ENCODE data around the gene MRPS26. TPM values are rescaled to one million over a fixed set of nuclear protein-coding genes. Genes with fewer than 3 reads are reported as not detected.
A peak's percentile ranks its signal among the peaks of the same experiment; 100 is the strongest.

Gene MRPS26
- total RNA-seq, 2 experiments from 2014 or later, result 37.4 to 38.9 TPM

GRCh38 chr20:3081641-3082040 is 35.8 kb downstream of the MRPS26 start:
- peaks cover 58% of the 10 kb centered on the region for H3K27me3 Mint-ChIP-seq (ENCODE audit: low read depth)
- H3K4me3 Mint-ChIP-seq, result no peak overlapping the region
- ATAC-seq, result no peak
- no peak overlapping the region for H3K27ac Mint-ChIP-seq
- no peak for DNase-seq
- ChIA-PET POLR2A (no interaction called here), CTCF (no interaction called here)
- peaks cover 5% of the 10 kb centered on the region for H3K36me3 Mint-ChIP-seq (ENCODE audit: low read depth)
- peaks cover 23% of the 10 kb centered on the region for H3K4me1 Mint-ChIP-seq (ENCODE audit: low read depth)
- peaks cover 3% of the 10 kb centered on the region for H3K9me3 Mint-ChIP-seq (ENCODE audit: insufficient read depth)

GRCh38 chr20:3082306-3082951 is 36.6 kb downstream of the MRPS26 start:
- H3K36me3 Mint-ChIP-seq (ENCODE audit: low read depth), result peaks cover 5% of the 10 kb centered on the region
- H3K4me3 Mint-ChIP-seq, result no peak overlapping the region
- no peak for DNase-seq
- peaks cover 16% of the 10 kb centered on the region for H3K4me1 Mint-ChIP-seq (ENCODE audit: low read depth)
- H3K27ac Mint-ChIP-seq, result no peak overlapping the region
- ATAC-seq, result peak; percentile 32
- POLR2A ChIA-PET, result interaction anchor here (0.7 kb wide), 1 partner anchor 10 kb away, joined by 4 read pairs; no protein-coding TSS in a partner anchor
- peaks cover 56% of the 10 kb centered on the region for H3K27me3 Mint-ChIP-seq (ENCODE audit: low read depth)
- CTCF ChIA-PET, result no interaction called here
- peaks cover 3% of the 10 kb centered on the region for H3K9me3 Mint-ChIP-seq (ENCODE audit: insufficient read depth)

DNA sequence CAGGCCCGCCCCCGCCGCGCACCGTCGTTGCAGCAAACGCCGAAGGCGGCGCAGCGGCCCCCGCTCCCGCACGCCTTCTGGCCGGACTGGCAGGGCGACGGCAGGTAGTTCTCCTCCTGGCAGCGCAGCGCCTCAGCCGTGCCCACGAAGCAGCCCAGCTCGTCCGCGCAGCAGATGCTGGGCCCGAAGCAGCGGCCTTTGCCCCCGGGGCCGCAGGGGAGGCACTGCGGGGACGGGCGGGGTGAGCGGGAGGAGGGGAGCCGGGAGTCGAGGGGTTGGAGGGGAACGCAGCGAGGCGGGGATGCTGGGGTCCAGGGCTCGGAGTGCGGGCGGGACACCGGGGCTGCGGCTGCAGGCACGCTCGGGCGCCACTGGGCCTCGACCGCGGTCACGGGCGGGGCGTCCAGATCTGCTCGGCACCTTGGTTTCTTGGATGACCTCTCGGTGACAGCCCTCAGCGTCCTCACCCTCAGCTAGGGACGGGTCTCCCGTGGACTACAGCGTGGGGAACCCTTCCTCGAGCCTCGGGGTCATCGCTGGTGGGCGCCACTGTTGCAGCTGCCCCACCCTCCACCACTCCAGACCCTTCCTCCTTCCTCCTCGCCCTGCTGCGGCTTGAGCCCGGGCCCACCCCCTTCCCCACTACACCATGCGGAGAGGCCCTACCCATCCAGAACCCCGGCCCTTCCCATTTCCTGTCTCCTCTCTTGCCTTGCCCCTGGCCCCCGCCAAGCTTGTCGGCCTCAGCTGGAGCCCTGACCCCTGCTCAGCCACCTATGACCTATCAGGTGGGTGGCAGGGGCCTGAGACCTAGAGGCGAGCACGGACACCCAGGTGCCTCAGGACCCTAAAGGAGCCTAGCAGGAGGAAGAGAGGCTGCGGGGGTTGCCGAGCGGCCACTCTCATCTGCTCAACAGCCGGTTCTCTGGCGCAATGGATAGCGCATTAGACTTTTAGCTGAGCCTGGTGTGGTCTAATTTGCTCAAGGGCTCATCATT is 37.4 kb downstream of the MRPS26 start:
- H3K4me3 Mint-ChIP-seq, result no peak overlapping the region
- H3K27ac Mint-ChIP-seq, result no peak overlapping the region
- ATAC-seq, result peak; percentile 34
- H3K36me3 Mint-ChIP-seq (ENCODE audit: low read depth), result no peaks in the 10 kb centered on the region
- H3K4me1 Mint-ChIP-seq (ENCODE audit: low read depth), result peaks cover 9% of the 10 kb centered on the region
- CTCF ChIA-PET, result no interaction called here
- POLR2A ChIA-PET, result interaction anchor here (0.7 kb wide), 1 partner anchor 9 kb away, joined by 4 read pairs; no protein-coding TSS in a partner anchor
- no peaks in the 10 kb centered on the region for H3K9me3 Mint-ChIP-seq (ENCODE audit: insufficient read depth)
- peaks cover 52% of the 10 kb centered on the region for H3K27me3 Mint-ChIP-seq (ENCODE audit: low read depth)
- DNase-seq, result no peak

DNA sequence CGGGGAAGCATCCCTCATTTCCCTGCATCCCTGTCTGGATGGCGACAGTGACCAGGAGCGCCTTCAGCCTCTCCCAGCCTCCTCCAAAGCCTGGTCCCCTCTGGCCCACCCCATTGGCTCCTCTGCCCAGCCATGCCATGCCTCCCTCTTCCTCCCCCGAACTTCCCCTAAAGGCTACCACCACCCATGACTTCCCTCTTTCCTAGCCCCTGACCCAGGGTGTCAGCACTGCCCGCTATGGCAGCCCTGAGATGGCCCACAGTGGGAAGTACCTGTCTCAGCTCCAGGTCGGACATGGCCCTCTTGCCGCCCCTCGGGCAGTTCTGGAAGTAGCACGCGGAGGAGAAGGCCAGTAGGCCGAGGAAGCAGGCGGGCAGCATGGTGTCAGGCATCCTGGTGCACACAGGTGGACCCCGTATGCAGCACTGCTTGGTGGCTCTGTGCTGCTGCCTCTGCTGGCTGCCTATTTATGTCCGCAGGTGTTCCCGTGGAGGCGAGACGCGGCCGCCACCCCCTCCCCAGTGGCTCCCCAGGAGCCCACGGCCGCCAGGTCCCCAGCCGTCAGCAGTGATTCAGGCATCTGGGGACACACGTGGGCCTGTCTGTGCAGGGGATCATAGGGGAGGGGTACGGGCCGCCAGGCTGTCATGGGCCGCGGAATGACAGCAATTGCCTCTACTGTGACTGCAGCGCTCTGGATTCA is 38.6 kb downstream of the MRPS26 start, which contains the start of gene AVP:
TSS of gene AVP (minus strand) at position 442 of the 703 bp plus-strand sequence. CDS start at position 392, 50 bp downstream.
- H3K27ac Mint-ChIP-seq, result no peak within 1 kb of the TSS
- DNase-seq, result no peak
- H3K27me3 Mint-ChIP-seq (ENCODE audit: low read depth), result peaks cover 49% of the 10 kb centered on the region
- POLR2A ChIA-PET, result no interaction called here
- H3K36me3 Mint-ChIP-seq (ENCODE audit: low read depth), result no peaks in the 10 kb centered on the region
- peaks cover 8% of the 10 kb centered on the region for H3K4me1 Mint-ChIP-seq (ENCODE audit: low read depth)
- CTCF ChIA-PET, result no interaction called here
- peak within 1 kb of the TSS; percentile 22 for H3K4me3 Mint-ChIP-seq
- no peak for ATAC-seq
- H3K9me3 Mint-ChIP-seq (ENCODE audit: insufficient read depth), result no peaks in the 10 kb centered on the region

DNA sequence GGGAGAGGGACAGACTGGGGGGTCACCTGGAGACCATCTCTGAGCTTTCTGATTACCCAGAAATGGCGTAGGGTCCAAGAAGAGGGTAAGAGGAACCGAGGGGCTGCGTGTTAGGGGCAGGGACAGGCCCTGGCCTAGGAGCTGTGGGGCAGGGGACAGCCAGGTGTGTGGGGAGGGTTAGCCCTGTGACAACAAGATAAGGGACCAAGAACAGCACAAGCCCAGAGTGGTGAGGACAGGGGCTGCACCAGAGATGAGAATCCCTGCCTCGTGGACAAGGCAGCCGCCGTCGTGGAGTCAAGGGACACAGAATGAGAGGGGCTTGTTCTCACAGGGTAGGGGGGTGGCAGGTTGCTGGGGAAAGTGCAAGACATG is 39.1 kb downstream of the MRPS26 start:
- ATAC-seq, result no peak
- no peak overlapping the region for H3K27ac Mint-ChIP-seq

GRCh38 chr20:3085571-3086072 is 39.8 kb downstream of the MRPS26 start:
- H3K4me3 Mint-ChIP-seq, result no peak overlapping the region
- ChIA-PET POLR2A (no interaction called here), CTCF (no interaction called here)
- peaks cover 47% of the 10 kb centered on the region for H3K27me3 Mint-ChIP-seq (ENCODE audit: low read depth)
- H3K27ac Mint-ChIP-seq, result no peak overlapping the region
- DNase-seq (no peak), ATAC-seq (no peak)
- no peaks in the 10 kb centered on the region for H3K9me3 Mint-ChIP-seq (ENCODE audit: insufficient read depth)
- no peaks in the 10 kb centered on the region for H3K36me3 Mint-ChIP-seq (ENCODE audit: low read depth)
- peaks cover 16% of the 10 kb centered on the region for H3K4me1 Mint-ChIP-seq (ENCODE audit: low read depth)

More for the DNA sequence above, 39.1 kb downstream of the MRPS26 start:
- Mint-ChIP-seq H3K4me1 (ENCODE audit: low read depth) (peaks cover 9% of the 10 kb centered on the region), H3K36me3 (ENCODE audit: low read depth) (no peaks in the 10 kb centered on the region), H3K4me3 (no peak overlapping the region), H3K27me3 (ENCODE audit: low read depth) (peaks cover 49% of the 10 kb centered on the region), H3K9me3 (ENCODE audit: insufficient read depth) (no peaks in the 10 kb centered on the region)
- POLR2A ChIA-PET, result no interaction called here
- CTCF ChIA-PET, result no interaction called here
- DNase-seq, result no peak

GRCh38 chr20:3088031-3088430 is 42.2 kb downstream of the MRPS26 start:
- H3K27me3 Mint-ChIP-seq (ENCODE audit: low read depth), result peaks cover 37% of the 10 kb centered on the region
- POLR2A ChIA-PET, result no interaction called here
- CTCF ChIA-PET, result no interaction called here

GRCh38 chr20:3090565-3090964 is 44.7 kb downstream of the MRPS26 start:
- DNase-seq (no peak), ATAC-seq (no peak)
- peaks cover 24% of the 10 kb centered on the region for H3K4me1 Mint-ChIP-seq (ENCODE audit: low read depth)
- H3K36me3 Mint-ChIP-seq (ENCODE audit: low read depth), result no peaks in the 10 kb centered on the region
- ChIA-PET CTCF (interaction anchor here (1.1 to 1.4 kb wide), 2 partner anchors 11 to 13 kb away, joined by 3 read pairs; no protein-coding TSS in a partner anchor), POLR2A (no interaction called here)
- no peak overlapping the region for H3K27ac Mint-ChIP-seq
- no peak overlapping the region for H3K4me3 Mint-ChIP-seq
- no peaks in the 10 kb centered on the region for H3K9me3 Mint-ChIP-seq (ENCODE audit: insufficient read depth)
- H3K27me3 Mint-ChIP-seq (ENCODE audit: low read depth), result peaks cover 24% of the 10 kb centered on the region

More at GRCh38 chr20:3088031-3088430, 42.2 kb downstream of the MRPS26 start:
- no peaks in the 10 kb centered on the region for H3K36me3 Mint-ChIP-seq (ENCODE audit: low read depth)
- no peak for ATAC-seq
- H3K9me3 Mint-ChIP-seq (ENCODE audit: insufficient read depth), result no peaks in the 10 kb centered on the region
- no peak overlapping the region for H3K4me3 Mint-ChIP-seq
- H3K4me1 Mint-ChIP-seq (ENCODE audit: low read depth), result peaks cover 20% of the 10 kb centered on the region
- DNase-seq, result no peak
- no peak overlapping the region for H3K27ac Mint-ChIP-seq

DNA sequence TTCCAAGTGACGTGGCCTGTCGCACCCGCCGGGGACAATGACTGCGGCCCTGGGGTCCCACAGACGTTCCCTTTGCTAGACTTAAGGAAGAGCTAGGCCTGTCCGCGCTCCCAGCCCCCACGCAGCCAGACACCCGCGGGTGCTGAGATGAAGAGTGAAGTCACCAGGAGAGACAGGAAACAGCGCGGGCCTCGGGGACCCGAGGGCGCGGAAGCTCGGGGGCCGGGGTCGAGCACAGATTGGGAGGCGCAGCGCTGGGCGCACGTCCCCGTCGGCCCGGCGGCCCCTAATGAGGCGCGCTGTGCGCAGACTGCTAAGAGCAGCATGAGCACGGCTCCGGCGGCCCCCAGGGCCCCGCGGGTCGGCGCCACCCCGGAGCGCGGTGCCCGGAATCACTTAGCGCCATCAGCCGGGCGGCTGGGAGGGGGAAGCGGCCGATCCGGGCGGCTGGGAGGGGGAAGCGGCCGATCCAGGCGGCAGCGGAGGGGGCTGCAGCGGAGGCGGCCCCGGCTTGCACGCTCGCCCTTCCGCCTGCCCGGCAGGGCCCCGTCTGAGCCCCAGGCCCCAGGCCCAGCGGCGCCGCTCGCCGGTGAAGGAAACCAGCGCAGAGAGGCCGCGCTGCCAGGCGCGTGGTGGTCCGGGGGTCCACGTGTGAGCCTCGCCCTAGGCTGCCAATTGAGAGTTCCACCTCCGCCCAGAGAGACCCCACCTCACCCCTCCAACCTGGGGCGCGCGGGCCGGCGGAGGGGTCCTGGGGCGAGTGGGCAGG is 46.9 kb downstream of the MRPS26 start:
- H3K4me1 Mint-ChIP-seq (ENCODE audit: low read depth), result peaks cover 24% of the 10 kb centered on the region
- peak overlapping the region; percentile 83 for H3K27ac Mint-ChIP-seq
- H3K4me3 Mint-ChIP-seq, result peak overlapping the region; percentile 81
- H3K27me3 Mint-ChIP-seq (ENCODE audit: low read depth), result peaks cover 27% of the 10 kb centered on the region
- ChIA-PET POLR2A (interaction anchor here (1.0 kb wide), 1 partner anchor 15 kb away, joined by 4 read pairs; no protein-coding TSS in a partner anchor), CTCF (interaction anchor here (1.2 to 1.4 kb wide), 2 partner anchors 15 to 39 kb away, joined by 5 to 7 read pairs; no protein-coding TSS in a partner anchor)
- DNase-seq (peak; percentile 43), ATAC-seq (peak; percentile 73)
- no peaks in the 10 kb centered on the region for H3K36me3 Mint-ChIP-seq (ENCODE audit: low read depth)
- no peaks in the 10 kb centered on the region for H3K9me3 Mint-ChIP-seq (ENCODE audit: insufficient read depth)

- no peak for DNase-seq
- CTCF ChIA-PET, result no interaction called here
- H3K27ac Mint-ChIP-seq, result no peak overlapping the region
- ATAC-seq, result peak; percentile 36
- H3K36me3 Mint-ChIP-seq (ENCODE audit: low read depth), result no peaks in the 10 kb centered on the region
- POLR2A ChIA-PET, result no interaction called here
- H3K4me1 Mint-ChIP-seq (ENCODE audit: low read depth), result peaks cover 24% of the 10 kb centered on the region
- H3K9me3 Mint-ChIP-seq (ENCODE audit: insufficient read depth), result no peaks in the 10 kb centered on the region
- peaks cover 25% of the 10 kb centered on the region for H3K27me3 Mint-ChIP-seq (ENCODE audit: low read depth)
- no peak overlapping the region for H3K4me3 Mint-ChIP-seq
Measured at GRCh38 chr20:3093861-3094361, 48.1 kb downstream of the MRPS26 start.
